IPS-NIHi7 (cell line): ENCODE measurements around the gene TBX15.
A peak's percentile ranks its signal among the peaks of the same experiment; 100 is the strongest.
"Not testable (repeated sequence)": the region's sequence is repeated elsewhere in the genome, so short reads cannot be mapped to it uniquely, and the experiment has no call there.

ENCODE experiments used
- DNase-seq: peaks from one replicate; pipeline ENCODE4 v3.0.0; 2012; ENCODE audit warnings: mixed read lengths; ENCODE audit errors: extremely low spot score

Gene TBX15

GRCh38 chr1:118958937-118959631 is 29.1 kb downstream of the TBX15 start:
- no peak for DNase-seq

- DNase-seq: no peak
These were observed 30.0 kb downstream of the TBX15 start for GRCh38 chr1:118958140-118958539.

DNA sequence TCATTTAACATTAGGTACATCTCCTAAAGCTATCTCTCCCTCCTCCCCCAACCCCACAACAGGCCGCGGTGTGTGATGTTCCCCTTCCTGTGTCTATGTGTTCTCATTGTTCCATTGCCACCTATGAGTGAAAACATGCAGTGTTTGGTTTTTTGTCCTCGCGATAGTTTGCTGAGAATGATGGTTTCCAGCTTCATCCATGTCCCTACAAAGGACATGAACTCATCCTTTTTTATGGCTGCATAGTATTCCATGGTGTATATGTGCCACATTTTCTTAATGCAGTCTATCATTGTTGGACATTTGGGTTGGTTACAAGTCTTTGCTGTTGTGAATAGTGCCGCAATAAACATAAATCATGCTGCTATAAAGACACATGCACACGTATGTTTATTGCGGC is 30.6 kb downstream of the TBX15 start:
- not testable (repeated sequence) for DNase-seq

DNA sequence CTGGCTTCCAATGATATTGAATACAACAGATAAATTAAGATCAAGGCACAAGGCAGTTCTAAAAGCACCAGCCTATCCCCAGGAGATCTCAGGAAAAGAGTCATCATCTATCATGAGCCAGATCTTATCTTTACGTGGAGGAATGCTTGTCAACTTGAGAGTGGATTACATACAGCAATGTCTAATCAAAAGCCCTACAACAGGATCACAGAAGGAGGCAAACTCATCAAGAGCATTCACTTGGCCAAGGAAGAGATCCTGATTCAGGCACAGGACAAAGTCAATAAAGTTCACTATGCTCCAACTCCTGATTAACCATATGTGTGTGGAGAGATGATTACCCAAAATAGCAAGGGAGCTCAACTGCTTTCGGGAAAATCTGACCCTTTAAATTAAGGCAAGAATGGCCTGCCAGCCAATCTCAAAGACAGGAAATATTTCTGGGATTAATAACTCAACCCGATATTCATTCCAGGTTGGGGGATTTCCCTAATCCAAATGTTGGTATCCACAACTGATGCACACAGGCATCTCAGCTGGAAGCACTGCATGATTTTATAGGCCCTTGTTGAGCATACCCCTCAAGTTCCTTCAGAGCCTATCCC is 33.7 kb downstream of the TBX15 start:
- DNase-seq: no peak

DNA sequence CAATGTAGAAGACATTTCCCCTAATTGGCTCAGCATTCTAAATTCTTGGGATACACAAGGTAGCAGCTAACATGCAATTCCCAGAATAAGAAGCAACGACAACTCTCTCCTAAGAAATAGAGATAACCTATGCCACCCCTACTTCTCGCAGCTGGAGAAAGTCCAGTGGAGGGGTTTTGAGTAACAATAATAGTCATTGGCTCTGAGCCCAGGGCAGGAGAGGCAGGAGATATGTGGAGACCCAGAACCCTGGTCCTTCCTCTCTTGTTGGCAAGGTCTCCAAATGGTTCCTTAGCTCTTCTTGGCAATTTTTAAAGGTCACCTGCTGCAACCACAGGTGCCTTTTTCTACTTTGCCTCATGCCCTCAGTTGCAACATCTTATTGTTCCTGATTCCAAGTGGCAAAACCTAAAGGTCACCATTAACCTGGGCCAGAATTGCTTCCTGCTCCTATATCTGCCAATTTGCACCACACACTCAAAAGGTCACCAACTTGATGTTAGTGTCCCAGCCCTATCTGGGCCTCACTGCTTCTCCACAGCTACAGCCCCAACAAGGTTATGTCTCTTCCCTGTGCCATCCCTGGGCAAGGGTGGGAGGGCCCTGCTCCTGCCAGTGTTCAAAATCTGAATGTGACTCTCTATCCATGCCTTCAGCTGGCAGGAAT is 36.7 kb downstream of the TBX15 start:
- DNase-seq: no peak

DNA sequence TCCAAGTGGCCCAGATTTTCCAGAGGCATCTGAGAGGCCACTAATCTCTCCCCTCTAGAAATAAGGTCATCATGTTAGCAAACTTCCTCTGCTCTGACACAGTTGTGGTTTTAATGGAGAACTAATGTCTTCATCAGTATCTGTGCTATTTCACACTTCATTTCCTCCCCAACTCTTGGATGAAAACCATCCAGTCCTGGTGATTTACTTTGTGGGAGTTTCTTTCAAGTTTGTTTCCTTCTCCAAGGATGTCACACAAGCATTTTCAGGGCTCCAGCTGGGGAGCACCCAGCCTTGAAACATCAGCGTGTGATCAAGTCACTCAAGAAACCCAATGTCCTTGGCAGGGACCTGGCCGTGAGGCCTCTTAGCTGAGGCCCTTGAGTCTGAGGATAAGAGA is 38.8 kb downstream of the TBX15 start:
- DNase-seq: no peak

DNA sequence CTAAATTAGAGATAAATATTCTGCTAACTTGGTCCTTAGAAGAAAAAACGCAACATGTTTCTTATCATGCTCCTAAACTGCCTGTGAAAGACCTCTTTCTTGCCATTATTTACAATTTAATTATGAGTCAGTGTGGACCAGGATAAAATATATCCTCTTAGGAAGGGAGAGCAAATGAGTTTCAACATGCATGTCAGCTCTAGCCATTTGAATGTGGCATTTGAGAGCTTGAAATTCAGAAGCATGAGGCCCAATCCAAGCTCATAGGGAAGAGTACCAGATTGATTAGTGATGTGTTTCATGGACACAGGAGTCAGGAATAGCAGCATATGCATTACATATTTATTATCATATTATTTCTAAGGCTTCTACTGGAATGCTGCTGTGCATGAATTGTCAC is 39.3 kb downstream of the TBX15 start:
- DNase-seq: no peak

GRCh38 chr1:118948351-118948750 is 39.8 kb downstream of the TBX15 start:
- no peak for DNase-seq

GRCh38 chr1:118947790-118948189 is 40.4 kb downstream of the TBX15 start:
- DNase-seq: no peak

- no peak for DNase-seq
These were observed 41.0 kb downstream of the TBX15 start for GRCh38 chr1:118947003-118947765.

GRCh38 chr1:118945489-118945888 is 42.7 kb downstream of the TBX15 start:
- DNase-seq: no peak

GRCh38 chr1:118944546-118944945 is 43.6 kb downstream of the TBX15 start:
- DNase-seq: no peak

DNA sequence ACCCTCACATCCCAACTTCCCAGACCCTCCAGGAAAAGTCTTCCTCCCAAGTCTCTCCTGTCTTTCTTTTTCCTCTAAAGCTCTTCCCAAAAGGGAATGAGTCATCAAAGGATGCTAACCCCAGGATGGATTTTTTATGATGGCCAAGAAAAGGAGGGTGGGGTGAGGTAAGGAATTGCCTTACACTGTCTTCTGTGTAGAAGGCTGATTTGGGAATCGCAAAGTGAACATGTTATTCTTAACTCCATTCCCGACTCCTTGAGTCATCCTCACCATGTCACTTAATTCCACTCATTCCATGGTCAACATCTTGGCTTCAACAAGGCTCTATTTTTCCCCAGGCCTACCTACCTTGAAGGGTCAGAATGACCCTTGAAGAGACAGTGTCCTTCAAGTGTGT is 44.0 kb downstream of the TBX15 start:
- no peak for DNase-seq

DNA sequence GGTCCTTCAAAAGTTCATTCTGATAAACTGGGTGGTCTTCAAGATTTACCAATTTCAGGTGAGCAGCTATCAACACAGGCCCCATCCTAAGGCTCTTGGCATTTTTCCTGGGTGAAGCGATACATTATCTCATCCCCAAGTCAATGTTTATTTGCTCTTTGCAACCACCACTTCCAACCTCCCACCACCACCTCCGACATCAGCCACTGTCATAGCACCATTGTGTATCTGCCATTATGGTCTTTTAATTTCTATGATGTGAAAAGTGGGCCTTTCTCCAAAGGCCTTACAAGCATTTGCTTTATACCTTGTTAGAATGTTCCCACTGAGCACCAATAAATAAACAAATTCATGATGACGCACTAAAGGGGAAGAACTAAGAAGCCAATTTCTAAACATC is 47.2 kb downstream of the TBX15 start:
- no peak for DNase-seq

DNA sequence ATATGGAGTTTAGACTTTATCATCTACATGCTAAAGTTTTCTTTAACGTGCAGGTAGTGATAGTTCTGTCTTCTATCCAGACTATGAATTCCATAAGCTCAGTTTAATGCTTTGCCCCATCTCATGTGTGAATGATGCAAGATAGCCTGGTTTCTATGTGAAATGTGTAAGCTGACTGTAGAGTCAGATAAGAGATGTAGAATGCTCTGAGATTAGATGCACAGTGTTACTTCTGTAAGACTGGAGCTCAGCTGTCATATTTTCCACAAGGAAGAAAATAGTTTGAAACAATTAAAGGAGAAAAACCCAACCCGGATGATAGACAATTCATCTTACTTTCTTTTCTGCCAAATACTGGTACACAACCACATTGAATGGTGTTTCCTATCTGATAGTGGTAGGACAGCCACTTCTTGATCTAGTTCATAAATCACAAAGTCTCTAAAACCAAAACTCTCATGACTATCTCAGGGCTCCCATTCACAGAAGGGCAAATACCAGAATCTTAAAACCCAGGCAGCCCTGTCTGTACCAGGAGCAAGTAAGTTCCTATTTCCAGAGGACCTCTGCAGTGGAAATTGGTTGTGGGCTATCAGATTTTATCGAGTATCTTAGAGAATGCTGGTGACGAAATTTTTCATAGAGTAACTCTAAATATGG is 50.6 kb downstream of the TBX15 start:
- DNase-seq: no peak

GRCh38 chr1:118934706-118935105 is 53.4 kb downstream of the TBX15 start:
- DNase-seq: no peak

GRCh38 chr1:118933051-118933781 is 54.9 kb downstream of the TBX15 start:
- no peak for DNase-seq

DNA sequence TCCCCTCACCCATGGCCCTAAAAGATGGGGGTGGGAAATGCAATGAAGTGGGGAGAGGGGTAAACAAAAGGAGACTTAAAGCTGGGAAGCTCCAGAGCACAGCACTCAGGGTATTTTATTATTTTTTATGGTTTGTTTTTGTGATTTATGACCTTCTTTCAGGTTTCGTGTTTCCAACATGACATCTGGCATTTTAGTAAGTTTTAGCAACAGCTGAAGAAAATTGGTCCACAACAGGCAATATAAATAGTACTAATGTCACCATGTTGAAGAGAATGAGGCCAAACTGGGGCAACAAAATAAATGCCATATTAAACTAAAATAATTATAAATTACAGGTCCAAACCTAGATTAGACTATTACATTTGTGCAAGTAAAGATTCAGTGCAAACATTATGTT is 56.3 kb downstream of the TBX15 start:
- no peak for DNase-seq

GRCh38 chr1:118928739-118929554 is 59.2 kb downstream of the TBX15 start:
- peak; percentile 37 for DNase-seq

GRCh38 chr1:118927427-118928187 is 60.5 kb downstream of the TBX15 start:
- no peak for DNase-seq
